ENCODE data around the gene C1orf216.

DNA sequence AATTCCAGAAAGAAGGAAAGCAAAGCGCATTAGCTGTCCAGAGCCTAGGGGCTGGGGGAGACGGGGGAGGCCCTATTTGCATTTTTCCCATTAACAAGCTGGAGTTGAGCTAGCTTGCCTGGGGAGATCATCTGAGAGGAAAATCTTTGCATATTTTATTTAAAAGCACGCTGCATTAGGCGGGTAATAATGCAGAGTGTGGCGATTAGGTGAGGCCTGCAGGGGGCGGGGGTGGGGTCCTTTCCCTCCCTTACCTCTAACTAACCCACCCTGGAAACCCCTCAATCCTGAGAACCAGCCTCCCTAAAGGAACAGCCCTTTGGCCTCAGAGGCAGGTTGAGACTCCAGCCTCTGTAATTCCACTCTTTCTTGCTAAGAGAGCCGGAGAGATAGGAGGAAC, 16.2 kb downstream of the C1orf216 start:
- no peak for TF ChIP-seq POLR2A (IDR thresholded peaks at IDR 0.05; ENCODE audit: extremely low read depth, insufficient read length)
- TF ChIP-seq, protein P1, sequence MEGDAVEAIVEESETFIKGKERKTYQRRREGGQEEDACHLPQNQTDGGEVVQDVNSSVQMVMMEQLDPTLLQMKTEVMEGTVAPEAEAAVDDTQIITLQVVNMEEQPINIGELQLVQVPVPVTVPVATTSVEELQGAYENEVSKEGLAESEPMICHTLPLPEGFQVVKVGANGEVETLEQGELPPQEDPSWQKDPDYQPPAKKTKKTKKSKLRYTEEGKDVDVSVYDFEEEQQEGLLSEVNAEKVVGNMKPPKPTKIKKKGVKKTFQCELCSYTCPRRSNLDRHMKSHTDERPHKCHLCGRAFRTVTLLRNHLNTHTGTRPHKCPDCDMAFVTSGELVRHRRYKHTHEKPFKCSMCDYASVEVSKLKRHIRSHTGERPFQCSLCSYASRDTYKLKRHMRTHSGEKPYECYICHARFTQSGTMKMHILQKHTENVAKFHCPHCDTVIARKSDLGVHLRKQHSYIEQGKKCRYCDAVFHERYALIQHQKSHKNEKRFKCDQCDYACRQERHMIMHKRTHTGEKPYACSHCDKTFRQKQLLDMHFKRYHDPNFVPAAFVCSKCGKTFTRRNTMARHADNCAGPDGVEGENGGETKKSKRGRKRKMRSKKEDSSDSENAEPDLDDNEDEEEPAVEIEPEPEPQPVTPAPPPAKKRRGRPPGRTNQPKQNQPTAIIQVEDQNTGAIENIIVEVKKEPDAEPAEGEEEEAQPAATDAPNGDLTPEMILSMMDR (IDR thresholded peaks at IDR 0.05; ENCODE audit: low read depth, low read length): no peak
